K562 (cell line): ENCODE data around the gene SYNRG.

Source experiments
- EHMT2 ChIP-seq: fragments of 450-650 bp; IDR thresholded peaks from 2 replicates; pipeline ENCODE4 v1.6.1; 2018; ENCODE audit warnings: antibody characterized with exemption
- NRF1 ChIP-seq, 2 experiments: fragments of 450-650 bp; IDR thresholded peaks in 1 of 2; conservative IDR thresholded peaks in 1 of 2; 2 replicates each; pipeline ENCODE4 v1.6.1; 2014; ENCODE audit warnings: mild to moderate bottlenecking in 2 of 2
- POLR2AphosphoS5 ChIP-seq: IDR thresholded peaks from 2 replicates; pipeline ENCODE4 v1.6.1; 2011; ENCODE audit warnings: mild to moderate bottlenecking, low read depth, low read length, moderate library complexity; ENCODE audit not compliant: control insufficient read depth, insufficient read depth
- RAD21 ChIP-seq, 2 experiments: fragments of 250-450 bp in 1 of 2; fragments of 450-650 bp in 1 of 2; sonication (Bioruptor Pico) in 1 of 2; formaldehyde crosslinking in 1 of 2; IDR thresholded peaks in 1 of 2; conservative IDR thresholded peaks in 1 of 2; 2 replicates each; pipeline versions ENCODE4 v1.4.0 to v1.8.0; 2020 to 2022; ENCODE audit warnings: mild to moderate bottlenecking in 2 of 2, moderate library complexity in 1 of 2
- RBM17 ChIP-seq: fragments of 200-400 bp; formaldehyde crosslinking; IDR thresholded peaks from 2 replicates; pipeline ENCODE4 v1.6.1; 2017; ENCODE audit warnings: low read depth, mild to moderate bottlenecking, low read length, borderline replicate concordance
- TCF7 ChIP-seq: sonication (generic); IDR thresholded peaks from 2 replicates; pipeline ENCODE4 v1.6.1; 2016; ENCODE audit warnings: antibody characterized with exemption, borderline replicate concordance
- TRIM24 ChIP-seq, 2 experiments: fragments of 450-650 bp; IDR thresholded peaks; 2 replicates each; pipeline ENCODE4 v1.6.1; 2016

DNA sequence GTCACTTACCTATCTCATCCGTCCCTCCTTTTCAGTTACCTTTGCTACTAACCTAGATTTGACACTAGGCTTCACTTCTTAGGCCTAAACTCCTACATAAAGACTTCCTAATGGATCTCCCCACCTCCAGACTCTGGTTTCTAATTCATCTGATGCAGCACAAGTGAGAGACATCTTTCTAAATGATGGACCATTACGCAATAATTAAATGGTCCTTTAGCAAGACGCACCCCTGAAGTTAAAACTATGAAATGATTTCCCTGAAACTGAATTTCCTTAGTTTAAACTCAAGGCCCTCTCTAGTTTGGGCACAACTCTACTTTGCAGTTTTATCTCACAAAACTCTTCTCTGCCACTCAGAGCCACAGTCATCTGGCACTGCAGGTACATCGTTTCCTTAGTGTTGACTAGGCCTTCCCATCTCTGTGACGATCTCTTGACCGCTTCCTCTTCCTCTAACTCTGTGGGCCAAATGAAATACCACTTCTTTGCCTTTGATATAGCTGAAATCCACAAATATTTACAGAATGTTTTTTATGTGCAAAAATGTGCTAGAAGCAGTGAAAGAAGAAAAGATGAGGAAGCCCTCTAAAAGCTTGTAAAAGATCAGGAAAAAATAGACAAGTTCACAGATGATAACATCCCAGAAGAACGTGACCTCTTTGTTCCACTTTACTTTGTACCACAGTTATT is 3.3 kb downstream of the SYNRG start:
- no peak for TF ChIP-seq RAD21 (CRISPR knock-in tag; conservative IDR thresholded peaks at IDR 0.05 in 1 of 2, IDR thresholded peaks at IDR 0.05 in 1 of 2)
- no peak for TF ChIP-seq TCF7
- no peak for TF ChIP-seq EHMT2
- TF ChIP-seq TRIM24 (IDR thresholded peaks at IDR 0.05), result no peak
- TF ChIP-seq NRF1 (conservative IDR thresholded peaks at IDR 0.05 in 1 of 2, IDR thresholded peaks at IDR 0.05 in 1 of 2), result no peak
- TF ChIP-seq RBM17, result no peak
- no peak for TF ChIP-seq POLR2AphosphoS5
